GM19397 (cell line): ENCODE measurements around the gene CDO1.
"Not testable (repeated sequence)": the region's sequence is repeated elsewhere in the genome, so short reads cannot be mapped to it uniquely, and the experiment has no call there.

Source experiments
- ATAC-seq: cut with Tn5 transposase; IDR thresholded peaks from one replicate; pipeline ENCODE4 v1.9.1; 2021; ENCODE audit warnings: mild to moderate bottlenecking, moderate library complexity; ENCODE audit not compliant: unreplicated experiment

Gene CDO1

GRCh38 chr5:115831163-115831768, 14.8 kb upstream of the CDO1 start:
- ATAC-seq: no peak

- no peak for ATAC-seq
These were observed 13.5 kb upstream of the CDO1 start for GRCh38 chr5:115829913-115830312.

GRCh38 chr5:115825948-115826347, 9.5 kb upstream of the CDO1 start:
- no peak for ATAC-seq

GRCh38 chr5:115824983-115825382, 8.5 kb upstream of the CDO1 start:
- ATAC-seq: not testable (repeated sequence)

DNA sequence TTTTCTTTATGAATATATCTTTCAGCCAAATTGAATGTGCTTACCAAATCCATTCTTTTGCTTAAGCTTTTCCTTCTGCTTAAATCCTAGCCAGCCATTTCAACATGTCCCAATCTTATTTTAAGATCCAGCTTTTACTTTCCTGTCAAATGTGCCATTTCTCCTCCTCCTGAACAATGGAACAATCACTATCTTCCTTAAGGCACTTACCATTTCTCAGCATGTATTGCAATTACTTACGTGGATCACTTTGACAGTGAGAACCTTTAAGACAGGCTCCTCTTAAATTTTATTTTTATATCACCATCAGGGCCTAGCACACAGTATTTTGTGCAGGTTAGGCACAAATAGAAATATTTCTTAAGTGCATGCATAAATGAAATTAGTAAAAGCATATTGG, 4.4 kb upstream of the CDO1 start:
- no peak for ATAC-seq

DNA sequence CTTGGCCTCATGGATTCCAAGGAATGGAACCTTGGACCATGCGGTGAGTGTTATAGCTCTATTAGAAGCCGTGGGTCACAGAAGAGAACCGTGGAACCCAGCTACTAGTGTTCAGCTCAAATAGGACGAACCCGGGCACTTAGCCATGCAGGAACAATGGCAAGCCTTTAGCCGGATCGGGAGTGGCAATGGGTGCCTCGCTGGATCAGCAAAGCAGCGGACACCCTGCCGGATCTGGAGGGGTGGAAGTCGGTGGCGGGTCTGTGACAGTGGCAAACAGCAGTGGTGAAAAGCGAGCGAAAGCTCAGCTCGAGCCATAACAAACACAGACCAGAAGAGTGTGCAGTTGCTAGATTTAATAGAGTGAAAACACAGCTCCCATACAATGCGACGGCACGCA, 2.4 kb upstream of the CDO1 start:
- ATAC-seq: no peak

- ATAC-seq: no peak
These were observed 927 bp upstream of the CDO1 start for GRCh38 chr5:115817386-115817785.

DNA sequence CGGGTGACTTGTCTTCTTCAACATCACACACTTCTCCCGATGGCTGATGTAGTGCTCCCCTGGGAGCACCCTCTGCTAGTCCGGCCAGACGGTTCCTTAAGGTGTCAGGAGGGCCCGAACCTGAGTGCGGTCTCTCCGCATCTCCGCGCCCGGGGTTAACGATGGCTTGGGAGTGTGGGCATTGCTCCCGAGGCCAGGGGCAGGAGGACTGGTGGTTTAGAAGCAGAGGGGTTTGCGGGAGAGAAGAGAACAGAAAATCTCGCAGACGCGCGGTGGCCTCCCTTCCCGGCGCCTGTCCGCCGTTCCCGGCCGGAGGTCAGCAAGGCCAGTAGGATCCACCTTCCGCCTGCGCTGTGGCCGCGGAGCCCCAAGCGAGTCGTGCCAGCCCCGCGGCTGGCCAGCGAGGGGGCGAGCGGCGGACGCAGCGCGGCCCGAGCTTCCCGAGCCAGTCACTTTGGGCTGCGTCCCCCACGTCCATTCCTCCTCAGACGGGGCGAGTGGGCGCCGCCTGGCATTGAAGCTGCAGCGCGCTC, 700 bp downstream of the CDO1 start:
- ATAC-seq: no peak

DNA sequence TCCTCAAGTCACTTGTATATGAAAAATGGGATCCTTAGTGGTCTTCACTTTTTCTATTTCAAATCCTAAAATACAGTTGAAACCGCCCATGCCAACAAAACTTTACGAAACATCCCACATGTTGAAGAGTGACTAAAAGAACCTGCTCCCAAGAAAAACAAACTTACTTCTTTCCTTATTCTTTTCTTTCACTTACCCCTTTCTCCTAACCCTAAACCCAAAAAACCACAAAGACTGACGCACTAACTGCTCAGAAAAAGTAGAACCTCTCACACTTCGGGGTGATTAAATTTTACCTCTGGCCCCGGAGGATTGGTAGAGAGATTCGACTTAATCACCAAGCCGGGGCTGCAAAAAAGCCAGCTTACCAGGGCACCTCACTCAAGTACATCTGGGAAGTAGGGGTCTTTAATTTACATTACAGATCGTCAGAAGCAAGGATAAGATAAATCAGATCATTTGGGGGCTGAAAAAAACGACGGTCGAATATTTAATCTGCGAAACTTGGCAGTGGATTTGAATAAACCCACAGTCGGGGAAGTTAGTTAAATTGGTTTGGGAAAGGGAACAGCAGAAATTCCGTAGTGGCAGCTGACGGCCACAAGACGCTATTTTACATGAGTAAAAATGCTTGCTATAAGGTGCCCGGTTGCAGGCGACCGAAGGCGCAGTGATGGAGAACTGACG, 1.3 kb downstream of the CDO1 start:
- no peak for ATAC-seq

GRCh38 chr5:115813719-115814118, 2.7 kb downstream of the CDO1 start:
- ATAC-seq: no peak

DNA sequence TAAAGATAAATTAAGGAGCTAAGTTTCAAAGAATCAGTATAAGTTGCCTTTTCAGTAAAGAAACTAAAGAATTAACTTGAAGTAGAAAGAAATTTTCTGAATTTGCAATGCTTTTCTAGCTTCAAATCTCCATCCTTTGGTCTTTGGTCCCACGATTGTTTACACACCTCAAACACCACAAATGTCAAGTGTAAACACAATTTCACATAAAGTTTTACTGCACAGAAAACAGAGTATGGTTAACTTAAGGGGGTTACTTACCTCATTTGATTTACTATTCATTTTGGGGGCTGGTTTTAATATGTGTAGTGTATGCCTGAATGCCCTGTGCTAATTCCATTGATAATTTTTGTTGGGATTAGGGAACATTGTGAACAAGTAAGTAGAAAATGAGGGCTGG, 4.1 kb downstream of the CDO1 start:
- ATAC-seq: no peak

DNA sequence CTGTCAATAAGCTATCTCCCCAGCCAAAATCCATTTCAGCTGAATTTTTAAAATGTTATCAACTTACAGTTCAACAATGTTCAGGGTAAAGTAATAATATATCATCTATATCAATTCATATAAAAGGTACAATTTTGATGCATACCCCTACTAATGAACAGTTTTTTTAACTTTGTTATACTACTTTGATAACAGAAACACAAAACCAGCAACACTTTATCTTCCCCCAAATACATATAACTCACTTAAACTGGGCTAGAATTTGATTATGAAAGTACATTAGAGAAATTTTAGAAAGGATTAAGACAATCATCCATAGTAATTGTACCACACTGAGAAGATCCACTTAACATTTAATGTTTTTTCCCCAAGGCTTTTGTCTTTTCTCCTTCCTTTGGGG, 5.1 kb downstream of the CDO1 start:
- no peak for ATAC-seq

DNA sequence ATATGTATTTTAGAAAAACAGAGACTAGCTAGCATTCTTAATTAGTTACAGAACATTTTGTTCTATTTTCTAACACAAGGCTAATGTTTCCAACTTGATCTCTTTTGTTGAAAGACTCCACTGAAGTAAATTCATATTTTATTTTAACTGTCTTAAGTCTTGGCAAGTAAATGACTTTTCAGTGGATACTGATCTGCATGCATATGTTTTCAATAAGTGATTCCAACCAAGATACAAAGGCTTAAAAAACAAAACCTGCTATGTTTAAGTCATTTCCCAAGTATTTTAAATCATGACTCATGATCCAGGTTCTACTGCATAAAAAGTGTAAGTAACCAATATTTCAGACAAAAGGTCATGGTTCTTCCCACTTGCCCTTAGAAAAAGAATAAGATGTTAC, 5.7 kb downstream of the CDO1 start:
- no peak for ATAC-seq

DNA sequence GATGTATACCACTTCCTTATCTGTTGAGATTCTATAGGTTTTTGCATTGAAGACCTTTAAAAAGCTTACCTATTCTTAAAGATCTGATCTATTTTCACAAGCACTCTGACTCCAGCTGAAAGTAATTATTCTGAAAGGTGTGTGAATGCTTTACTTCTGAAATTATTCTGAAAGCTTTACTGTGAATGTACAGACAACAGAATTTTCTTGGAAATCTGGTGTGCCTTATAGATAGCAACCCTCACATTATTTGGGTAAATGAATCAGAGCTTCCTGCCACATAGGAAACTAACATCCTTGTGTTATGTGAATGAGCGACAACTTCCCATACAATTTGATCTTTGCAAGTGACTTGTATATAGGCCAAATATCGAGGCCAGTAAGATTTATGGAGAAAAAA, 6.5 kb downstream of the CDO1 start:
- ATAC-seq: no peak

DNA sequence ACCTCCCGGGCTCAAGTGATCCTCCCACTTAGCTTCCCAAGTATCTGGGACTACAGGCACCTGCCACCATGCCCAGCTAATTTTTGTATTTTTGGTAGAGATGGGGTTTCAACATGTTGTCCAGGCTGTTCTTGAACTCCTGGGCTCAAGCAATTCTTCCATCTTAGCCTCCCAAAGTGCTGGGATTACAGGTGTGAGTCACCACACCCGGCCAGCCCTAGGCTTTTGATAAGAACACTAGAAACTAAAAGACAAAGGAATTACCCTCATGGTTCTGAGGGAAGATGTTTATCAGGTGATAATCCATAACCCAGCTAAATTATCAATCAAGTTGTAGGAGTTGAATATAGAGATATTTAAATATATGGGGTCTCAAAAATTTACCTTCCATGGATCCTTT, 8.4 kb downstream of the CDO1 start:
- not testable (repeated sequence) for ATAC-seq

DNA sequence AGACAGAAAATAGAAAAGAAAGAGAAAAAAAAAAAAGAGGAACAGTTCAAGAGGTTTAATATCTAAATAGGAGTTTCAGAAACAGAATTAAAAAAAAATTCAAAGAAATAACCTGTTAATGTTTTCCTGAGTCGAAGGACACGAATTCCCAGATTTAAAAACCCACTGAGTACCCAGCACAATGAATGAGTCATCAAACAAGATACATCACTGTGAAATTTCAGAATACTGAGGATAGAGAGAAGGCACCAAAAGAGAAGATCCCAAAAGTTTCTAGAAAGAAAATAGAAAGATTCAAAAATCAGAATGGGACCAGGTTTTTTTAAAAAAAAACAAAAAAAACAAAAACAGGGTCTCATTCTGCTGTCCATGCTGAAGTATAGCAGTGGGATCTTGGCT, 8.8 kb downstream of the CDO1 start:
- no peak for ATAC-seq

DNA sequence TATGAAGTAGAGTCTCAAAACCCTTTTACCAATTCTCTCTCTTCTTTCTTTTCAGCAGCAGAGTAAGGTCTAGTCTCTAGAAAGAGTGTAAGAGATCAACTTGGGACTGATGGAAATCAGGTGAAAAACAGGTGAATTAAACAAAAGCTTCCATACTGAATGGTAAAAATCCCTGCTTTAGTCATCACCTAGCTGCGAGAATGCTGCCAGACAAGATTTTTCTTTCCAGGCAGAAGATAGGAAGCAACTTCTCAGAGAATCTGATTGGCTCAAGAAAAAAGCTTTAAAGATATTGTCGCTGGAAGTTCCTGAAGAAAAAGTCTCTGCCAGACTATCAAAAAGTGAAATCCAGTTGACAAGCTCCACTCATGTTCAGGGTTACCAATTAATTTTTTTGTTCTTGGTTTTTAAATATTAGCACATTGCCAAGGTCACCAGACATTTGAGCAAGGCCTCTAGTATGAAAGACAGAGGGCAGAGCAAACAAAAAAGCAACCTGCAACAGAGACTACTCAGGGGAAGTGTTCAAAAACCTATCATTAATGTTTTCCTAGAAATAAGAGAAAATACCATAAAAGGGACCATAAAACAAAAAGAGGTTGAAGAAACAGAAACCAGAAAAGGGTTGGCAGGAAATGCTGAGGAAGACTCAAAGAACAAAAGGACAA, 9.3 kb downstream of the CDO1 start:
- no peak for ATAC-seq

- ATAC-seq: no peak
These were observed 14.5 kb downstream of the CDO1 start for GRCh38 chr5:115801984-115802383.

GRCh38 chr5:115801152-115801551, 15.3 kb downstream of the CDO1 start:
- no peak for ATAC-seq

DNA sequence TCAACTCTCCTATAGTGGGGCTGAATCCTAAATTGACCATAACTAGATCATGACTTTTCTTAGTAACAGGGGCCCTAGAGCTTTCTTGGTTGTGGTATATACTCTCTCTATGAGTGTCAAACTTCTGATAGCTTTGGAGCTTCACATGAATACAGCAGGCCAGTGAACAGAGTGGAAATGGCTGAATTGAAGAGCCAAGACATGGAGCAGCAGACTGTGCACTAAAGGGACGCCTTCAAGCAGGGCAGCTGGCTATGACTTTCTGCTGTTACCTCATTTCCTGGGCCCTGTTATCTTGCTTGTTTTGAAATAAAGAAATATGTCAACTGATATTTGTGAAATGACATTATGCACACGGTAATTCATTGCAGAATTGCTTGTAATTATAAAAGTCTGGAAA, 16.4 kb downstream of the CDO1 start:
- no peak for ATAC-seq

DNA sequence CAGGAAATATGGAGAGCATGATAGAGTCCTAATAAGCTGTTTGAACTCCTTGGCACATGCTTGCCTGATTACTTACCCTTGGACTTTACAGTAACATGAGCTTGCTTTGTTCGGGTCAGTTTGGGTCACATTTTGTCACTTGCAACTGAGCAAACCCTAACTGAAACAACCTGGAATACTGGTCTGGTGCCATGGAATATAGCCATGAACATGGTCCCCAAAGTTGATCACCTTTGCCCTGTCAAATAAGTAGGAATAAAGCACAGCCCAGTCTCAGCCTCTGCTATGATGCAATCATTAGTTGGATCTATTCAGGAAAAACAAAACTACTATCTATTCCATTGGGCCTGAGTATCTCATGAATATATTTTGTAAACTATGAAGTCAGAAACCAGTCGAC, 18.2 kb downstream of the CDO1 start:
- ATAC-seq: no peak

- no peak for ATAC-seq
These were observed 19.8 kb downstream of the CDO1 start for GRCh38 chr5:115796656-115797055.
